ENCODE data around the gene SLC25A1.

- TF ChIP-seq CTCF (IDR thresholded peaks at IDR 0.05) (no peak), SIN3A (IDR thresholded peaks at IDR 0.05; ENCODE audit: borderline replicate concordance, insufficient read depth, low read depth, low read length) (no peak), POLR2AphosphoS5 (IDR thresholded peaks at IDR 0.05; ENCODE audit: low read depth, low read length) (no peak), REST (IDR thresholded peaks at IDR 0.05; ENCODE audit: insufficient read depth in 1 of 2, low read depth in 2 of 2, low read length in 1 of 2) (no peak), TCF7L2 (IDR thresholded peaks at IDR 0.05; ENCODE audit: low read depth, low read length) (no peak)
Measured at GRCh38 chr22:19182472-19183157, 4.1 kb upstream of the SLC25A1 start.

All from Panc1 (cell line).